IPS-18a (cell line): ENCODE measurements around the gene SLC25A21.

Experiments used
- H3K27ac ChIP-seq: one replicate; pipeline ENCODE4 v1.5.1; 2013; ENCODE audit warnings: low read length
- H3K27me3 ChIP-seq: one replicate; pipeline ENCODE4 v1.6.1; 2013; ENCODE audit warnings: mild to moderate bottlenecking, low read length; ENCODE audit not compliant: control insufficient read depth, insufficient read depth
- H3K36me3 ChIP-seq: one replicate; pipeline ENCODE4 v1.6.1; 2013; ENCODE audit warnings: low read depth, low read length; ENCODE audit not compliant: control insufficient read depth
- H3K4me1 ChIP-seq: one replicate; pipeline ENCODE4 v1.6.1; 2013; ENCODE audit warnings: low read depth, low read length; ENCODE audit not compliant: control insufficient read depth
- H3K4me3 ChIP-seq: one replicate; pipeline ENCODE4 v1.5.1; 2013; ENCODE audit warnings: low read length
- H3K9ac ChIP-seq: one replicate; pipeline ENCODE4 v1.6.1; 2013; ENCODE audit warnings: mild to moderate bottlenecking, low read length, moderate library complexity
- H3K9me3 ChIP-seq: one replicate; pipeline ENCODE4 v1.6.1; 2013; ENCODE audit warnings: low read depth, low read length; ENCODE audit not compliant: control insufficient read depth

The SLC25A21 gene

GRCh38 chr14:36672095-36672494 lies 500.3 kb downstream of the SLC25A21 start:
- H3K4me1 ChIP-seq, result peaks cover 24% of the 10 kb centered on the region
- H3K9me3 ChIP-seq, result no peaks in the 10 kb centered on the region
- no peak overlapping the region for H3K4me3 ChIP-seq
- H3K27ac ChIP-seq, result no peak overlapping the region
- no peaks in the 10 kb centered on the region for H3K36me3 ChIP-seq
- H3K9ac ChIP-seq, result no peak overlapping the region
- H3K27me3 ChIP-seq, result peaks cover 76% of the 10 kb centered on the region

GRCh38 chr14:36671149-36671548 lies 501.3 kb downstream of the SLC25A21 start:
- Histone ChIP-seq H3K9me3 (no peaks in the 10 kb centered on the region), H3K9ac (no peak overlapping the region), H3K4me1 (peaks cover 18% of the 10 kb centered on the region), H3K27me3 (peaks cover 85% of the 10 kb centered on the region), H3K36me3 (no peaks in the 10 kb centered on the region), H3K4me3 (no peak overlapping the region), H3K27ac (no peak overlapping the region)

- peak overlapping the region; percentile 40 for H3K4me3 ChIP-seq
- peaks cover 18% of the 10 kb centered on the region for H3K4me1 ChIP-seq
- no peaks in the 10 kb centered on the region for H3K36me3 ChIP-seq
- H3K27me3 ChIP-seq, result peaks cover 96% of the 10 kb centered on the region
- no peak overlapping the region for H3K27ac ChIP-seq
- no peak overlapping the region for H3K9ac ChIP-seq
- no peaks in the 10 kb centered on the region for H3K9me3 ChIP-seq
Observed at GRCh38 chr14:36667679-36668078, 504.7 kb downstream of the SLC25A21 start.

GRCh38 chr14:36666416-36667206 lies 505.8 kb downstream of the SLC25A21 start:
- H3K36me3 ChIP-seq, result no peaks in the 10 kb centered on the region
- H3K4me1 ChIP-seq, result peaks cover 22% of the 10 kb centered on the region
- H3K27ac ChIP-seq, result no peak overlapping the region
- H3K9me3 ChIP-seq, result no peaks in the 10 kb centered on the region
- peaks cover 100% of the 10 kb centered on the region for H3K27me3 ChIP-seq
- H3K9ac ChIP-seq, result no peak overlapping the region
- H3K4me3 ChIP-seq, result peak overlapping the region; percentile 40

GRCh38 chr14:36665887-36666415 lies 506.5 kb downstream of the SLC25A21 start:
- peaks cover 100% of the 10 kb centered on the region for H3K27me3 ChIP-seq
- no peaks in the 10 kb centered on the region for H3K9me3 ChIP-seq
- H3K4me1 ChIP-seq, result peaks cover 22% of the 10 kb centered on the region
- peak overlapping the region; percentile 40 for H3K4me3 ChIP-seq
- no peak overlapping the region for H3K9ac ChIP-seq
- H3K27ac ChIP-seq, result no peak overlapping the region
- no peaks in the 10 kb centered on the region for H3K36me3 ChIP-seq

- no peaks in the 10 kb centered on the region for H3K36me3 ChIP-seq
- peaks cover 3% of the 10 kb centered on the region for H3K9me3 ChIP-seq
- H3K27me3 ChIP-seq, result peaks cover 100% of the 10 kb centered on the region
- no peak overlapping the region for H3K27ac ChIP-seq
- no peak overlapping the region for H3K4me3 ChIP-seq
- H3K4me1 ChIP-seq, result peaks cover 22% of the 10 kb centered on the region
- H3K9ac ChIP-seq, result no peak overlapping the region
Observed at GRCh38 chr14:36664322-36665193, 507.8 kb downstream of the SLC25A21 start.

- peaks cover 3% of the 10 kb centered on the region for H3K9me3 ChIP-seq
- H3K36me3 ChIP-seq, result no peaks in the 10 kb centered on the region
- H3K4me3 ChIP-seq, result peak overlapping the region; percentile 52
- H3K27ac ChIP-seq, result no peak overlapping the region
- peaks cover 100% of the 10 kb centered on the region for H3K27me3 ChIP-seq
- no peak overlapping the region for H3K9ac ChIP-seq
- peaks cover 22% of the 10 kb centered on the region for H3K4me1 ChIP-seq
Observed at GRCh38 chr14:36663404-36664321, 508.7 kb downstream of the SLC25A21 start.

GRCh38 chr14:36662543-36663403 lies 509.6 kb downstream of the SLC25A21 start:
- H3K9ac ChIP-seq, result no peak overlapping the region
- peaks cover 100% of the 10 kb centered on the region for H3K27me3 ChIP-seq
- H3K9me3 ChIP-seq, result peaks cover 3% of the 10 kb centered on the region
- H3K27ac ChIP-seq, result no peak overlapping the region
- peaks cover 22% of the 10 kb centered on the region for H3K4me1 ChIP-seq
- H3K4me3 ChIP-seq, result peak overlapping the region; percentile 52
- no peaks in the 10 kb centered on the region for H3K36me3 ChIP-seq

- no peaks in the 10 kb centered on the region for H3K36me3 ChIP-seq
- no peak overlapping the region for H3K9ac ChIP-seq
- peaks cover 100% of the 10 kb centered on the region for H3K27me3 ChIP-seq
- H3K9me3 ChIP-seq, result peaks cover 3% of the 10 kb centered on the region
- no peak overlapping the region for H3K27ac ChIP-seq
- peak overlapping the region; percentile 52 for H3K4me3 ChIP-seq
- H3K4me1 ChIP-seq, result peaks cover 20% of the 10 kb centered on the region
Observed at GRCh38 chr14:36662258-36662542, 510.2 kb downstream of the SLC25A21 start.

- Histone ChIP-seq H3K9ac (no peak within 1 kb of the TSS), H3K27ac (no peak within 1 kb of the TSS), H3K4me3 (peak within 1 kb of the TSS; percentile 52), H3K27me3 (peaks cover 100% of the 10 kb centered on the region), H3K4me1 (peaks cover 16% of the 10 kb centered on the region), H3K36me3 (no peaks in the 10 kb centered on the region), H3K9me3 (peaks cover 3% of the 10 kb centered on the region)
Observed at GRCh38 chr14:36661506-36662257, 510.7 kb downstream of the SLC25A21 start, which contains the start of gene PAX9. Gene PAX9, plus strand, starts transcription at chr14:36661860. Its CDS starts 230 bp downstream, at chr14:36662090.
